Liver (tissue), 9 donors: ENCODE results near the gene XRCC1. TPM values are rescaled to one million over a fixed set of nuclear protein-coding genes. Genes with fewer than 3 reads are reported as not detected.

Experiments
- DNase-seq: peaks from one replicate; pipeline ENCODE4 v3.0.0-alpha.2; 2017; ENCODE audit warnings: low spot score
- H3K27ac ChIP-seq, 2 donors: one replicate each; pipeline ENCODE4 v1.7.0; 2013; ENCODE audit warnings: inconsistent platforms in 2 of 2, low read length in 2 of 2, control low read depth in 1 of 2, low read depth in 1 of 2, mild to moderate bottlenecking in 1 of 2
- H3K27me3 ChIP-seq, 4 donors: one replicate each; pipeline versions ENCODE4 v1.6.1 to v1.7.0; 2013; ENCODE audit warnings: low read length in 3 of 4, inconsistent platforms in 1 of 4, mild to moderate bottlenecking in 1 of 4, moderate library complexity in 1 of 4; ENCODE audit not compliant: control insufficient read depth in 4 of 4, insufficient read depth in 4 of 4
- H3K36me3 ChIP-seq, 4 donors: one replicate each; pipeline versions ENCODE4 v1.6.1 to v1.7.0; 2013; ENCODE audit warnings: low read length in 3 of 4, mild to moderate bottlenecking in 3 of 4, low read depth in 1 of 4, moderate library complexity in 1 of 4; ENCODE audit not compliant: control insufficient read depth in 4 of 4, insufficient read depth in 3 of 4
- H3K4me1 ChIP-seq, 4 donors: one replicate each; pipeline versions ENCODE4 v1.6.1 to v1.7.0; 2013; ENCODE audit warnings: low read length in 3 of 4, mild to moderate bottlenecking in 3 of 4, moderate library complexity in 1 of 4; ENCODE audit not compliant: control insufficient read depth in 4 of 4, insufficient read depth in 4 of 4
- H3K4me3 ChIP-seq, 3 donors: one replicate each; pipeline versions ENCODE4 v1.6.1 to v1.7.0; 2013; ENCODE audit warnings: low read length in 3 of 3, control low read depth in 1 of 3, low read depth in 1 of 3, mild to moderate bottlenecking in 1 of 3
- H3K9ac ChIP-seq, 2 donors: one replicate each; pipeline ENCODE4 v1.7.0; 2013; ENCODE audit warnings: low read length in 2 of 2, mild to moderate bottlenecking in 2 of 2, moderate library complexity in 2 of 2, control low read depth in 1 of 2, low read depth in 1 of 2
- H3K9me3 ChIP-seq, 4 donors: one replicate each; pipeline versions ENCODE4 v1.6.1 to v1.7.0; 2013; ENCODE audit warnings: low read length in 3 of 4; ENCODE audit not compliant: control insufficient read depth in 4 of 4
- ATF3 ChIP-seq: IDR thresholded peaks from 2 replicates; pipeline ENCODE4 v1.6.1; 2016; ENCODE audit warnings: antibody characterized with exemption
- CTCF ChIP-seq: fragments of 150-350 bp; IDR thresholded peaks from 2 replicates; pipeline ENCODE4 v1.5.1; 2017; ENCODE audit warnings: improper control_type of control experiment, low read depth, low read length; ENCODE audit not compliant: missing input control
- EGR1 ChIP-seq, 2 donors: IDR thresholded peaks; 2 replicates each; pipeline ENCODE4 v1.6.1; 2016 to 2018; ENCODE audit warnings: antibody characterized with exemption in 2 of 2, low read depth in 2 of 2
- FOXA1 ChIP-seq: IDR thresholded peaks from 2 replicates; pipeline ENCODE4 v1.6.1; 2016; ENCODE audit warnings: antibody characterized with exemption
- FOXA2 ChIP-seq: IDR thresholded peaks from 2 replicates; pipeline ENCODE4 v1.6.1; 2016; ENCODE audit warnings: antibody characterized with exemption
- GABPA ChIP-seq, 2 donors: IDR thresholded peaks in 1 of 2; conservative IDR thresholded peaks in 1 of 2; 2 replicates each; pipeline ENCODE4 v1.6.1; 2016; ENCODE audit warnings: antibody characterized with exemption in 2 of 2, mild to moderate bottlenecking in 1 of 2, moderate library complexity in 1 of 2
- HNF4A ChIP-seq, 2 donors: conservative IDR thresholded peaks; 2 replicates each; pipeline ENCODE4 v1.6.1; 2016; ENCODE audit warnings: antibody characterized with exemption in 2 of 2, mild to moderate bottlenecking in 2 of 2
- HNF4G ChIP-seq: IDR thresholded peaks from 2 replicates; pipeline ENCODE4 v1.6.1; 2016; ENCODE audit warnings: antibody characterized with exemption
- JUND ChIP-seq, 2 donors: IDR thresholded peaks; 2 replicates each; pipeline ENCODE4 v1.6.1; 2016; ENCODE audit warnings: antibody characterized with exemption in 2 of 2
- MAX ChIP-seq: IDR thresholded peaks from 2 replicates; pipeline ENCODE4 v1.6.1; 2016; ENCODE audit warnings: antibody characterized with exemption
- RAD21 ChIP-seq, 2 donors: IDR thresholded peaks; 2 replicates each; pipeline ENCODE4 v1.6.1; 2016; ENCODE audit warnings: antibody characterized with exemption in 2 of 2, mild to moderate bottlenecking in 2 of 2
- RXRA ChIP-seq, 2 donors: IDR thresholded peaks; 2 replicates each; pipeline ENCODE4 v1.6.1; 2017 to 2018; ENCODE audit warnings: antibody characterized with exemption in 2 of 2, mild to moderate bottlenecking in 1 of 2
- SP1 ChIP-seq: IDR thresholded peaks from 2 replicates; pipeline ENCODE4 v1.6.1; 2018; ENCODE audit warnings: antibody characterized with exemption, mild to moderate bottlenecking
- TAF1 ChIP-seq: conservative IDR thresholded peaks from 2 replicates; pipeline ENCODE4 v1.6.1; 2016; ENCODE audit warnings: antibody characterized with exemption, mild to moderate bottlenecking
- YY1 ChIP-seq: IDR thresholded peaks from 2 replicates; pipeline ENCODE4 v1.6.1; 2016; ENCODE audit warnings: antibody characterized with exemption, mild to moderate bottlenecking
- ZBTB33 ChIP-seq: IDR thresholded peaks from 2 replicates; pipeline ENCODE4 v1.6.1; 2016; ENCODE audit warnings: antibody characterized with exemption
- WGBS: extraction: QIAGEN DNeasy Blood & Tissue Kit; methylation state at CpG from one replicate; pipeline ENCODE4 v1.1.7; 2013; 5-methylcytosine and 5-hydroxymethylcytosine counted together
- polyA plus RNA-seq, 2 donors: library from polyadenylated mRNA; stranded (reverse) in 1 of 2; unstranded in 1 of 2; fragments of 200-250 nt in 1 of 2; fragments of >200 nt in 1 of 2; fragmentation: Nextera tagmentation in 1 of 2; extraction: Ambion mirVana in 1 of 2; gene quantifications; one replicate each; pipeline versions ENCODE4 v1.2.1 to v1.2.3, GENCODE V29; 2013 to 2015
- total RNA-seq, 2 donors: library from RNA; depleted of rRNA; stranded (reverse); fragments of >200 nt; gene quantifications; one replicate each; pipeline ENCODE4 v1.2.3, GENCODE V29; 2014
- TF ChIP-seq, protein P1 (sequence below): IDR thresholded peaks from 2 replicates; pipeline ENCODE4 v1.6.1; 2016; ENCODE audit warnings: antibody characterized with exemption, mild to moderate bottlenecking
- donor health status: healthy.
- donor health status: healthy.
- donor health status: healthy.
- donor health status: healthy.
- donor health status: healthy.

XRCC1 gene
- total and polyA plus RNA-seq, 4 donors: 3.6 to 9.8 (median 4.9) TPM

DNA sequence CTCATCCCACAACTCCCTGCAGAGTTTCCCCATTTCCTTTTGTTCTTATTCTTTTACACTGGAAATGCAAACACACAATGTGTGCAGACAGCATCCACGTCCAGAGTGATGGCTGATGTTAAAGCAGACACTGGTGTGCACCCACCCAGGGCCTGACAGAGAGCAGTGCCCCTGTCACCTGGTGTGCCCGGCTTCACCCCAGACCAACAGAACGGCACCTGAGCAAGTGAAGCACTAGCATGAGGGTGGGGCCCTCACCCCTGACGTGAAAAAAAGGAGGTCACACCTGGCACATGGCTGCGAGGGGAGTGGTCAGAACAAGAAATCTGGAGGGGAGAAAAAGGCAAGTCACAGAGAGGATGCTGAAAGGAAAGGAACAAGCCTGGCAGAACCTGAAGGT is 30.1 kb downstream of the XRCC1 start:
- Histone ChIP-seq H3K9me3 (no peaks in the 10 kb centered on the region), H3K27me3 (no peaks in the 10 kb centered on the region), H3K4me1 (peaks cover 4 to 13% (median 7%) of the 10 kb centered on the region in 4 donors), H3K36me3 (peaks cover 0 to 16% (median 6%) of the 10 kb centered on the region in 4 donors), H3K27ac (no peak overlapping the region), H3K4me3 (no peak overlapping the region), H3K9ac (no peak overlapping the region)
- 93% methylated on average over 5 of the region's 5 CpGs for WGBS
- TF ChIP-seq RXRA (IDR thresholded peaks at IDR 0.05): no peak
- TF ChIP-seq FOXA1: no peak
- TF ChIP-seq JUND (IDR thresholded peaks at IDR 0.05): no peak
- no peak for TF ChIP-seq RAD21 (IDR thresholded peaks at IDR 0.05)
- TF ChIP-seq, protein P1, sequence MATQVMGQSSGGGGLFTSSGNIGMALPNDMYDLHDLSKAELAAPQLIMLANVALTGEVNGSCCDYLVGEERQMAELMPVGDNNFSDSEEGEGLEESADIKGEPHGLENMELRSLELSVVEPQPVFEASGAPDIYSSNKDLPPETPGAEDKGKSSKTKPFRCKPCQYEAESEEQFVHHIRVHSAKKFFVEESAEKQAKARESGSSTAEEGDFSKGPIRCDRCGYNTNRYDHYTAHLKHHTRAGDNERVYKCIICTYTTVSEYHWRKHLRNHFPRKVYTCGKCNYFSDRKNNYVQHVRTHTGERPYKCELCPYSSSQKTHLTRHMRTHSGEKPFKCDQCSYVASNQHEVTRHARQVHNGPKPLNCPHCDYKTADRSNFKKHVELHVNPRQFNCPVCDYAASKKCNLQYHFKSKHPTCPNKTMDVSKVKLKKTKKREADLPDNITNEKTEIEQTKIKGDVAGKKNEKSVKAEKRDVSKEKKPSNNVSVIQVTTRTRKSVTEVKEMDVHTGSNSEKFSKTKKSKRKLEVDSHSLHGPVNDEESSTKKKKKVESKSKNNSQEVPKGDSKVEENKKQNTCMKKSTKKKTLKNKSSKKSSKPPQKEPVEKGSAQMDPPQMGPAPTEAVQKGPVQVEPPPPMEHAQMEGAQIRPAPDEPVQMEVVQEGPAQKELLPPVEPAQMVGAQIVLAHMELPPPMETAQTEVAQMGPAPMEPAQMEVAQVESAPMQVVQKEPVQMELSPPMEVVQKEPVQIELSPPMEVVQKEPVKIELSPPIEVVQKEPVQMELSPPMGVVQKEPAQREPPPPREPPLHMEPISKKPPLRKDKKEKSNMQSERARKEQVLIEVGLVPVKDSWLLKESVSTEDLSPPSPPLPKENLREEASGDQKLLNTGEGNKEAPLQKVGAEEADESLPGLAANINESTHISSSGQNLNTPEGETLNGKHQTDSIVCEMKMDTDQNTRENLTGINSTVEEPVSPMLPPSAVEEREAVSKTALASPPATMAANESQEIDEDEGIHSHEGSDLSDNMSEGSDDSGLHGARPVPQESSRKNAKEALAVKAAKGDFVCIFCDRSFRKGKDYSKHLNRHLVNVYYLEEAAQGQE: no peak
- no peak for TF ChIP-seq CTCF
- TF ChIP-seq ATF3: no peak
- TF ChIP-seq YY1: no peak
- TF ChIP-seq MAX: no peak
- TF ChIP-seq HNF4A (conservative IDR thresholded peaks at IDR 0.05): no peak
- TF ChIP-seq HNF4G: no peak
- no peak for TF ChIP-seq ZBTB33
- no peak for TF ChIP-seq EGR1 (IDR thresholded peaks at IDR 0.05; ENCODE audit: low read depth in 2 of 2)
- DNase-seq: no peak

DNA sequence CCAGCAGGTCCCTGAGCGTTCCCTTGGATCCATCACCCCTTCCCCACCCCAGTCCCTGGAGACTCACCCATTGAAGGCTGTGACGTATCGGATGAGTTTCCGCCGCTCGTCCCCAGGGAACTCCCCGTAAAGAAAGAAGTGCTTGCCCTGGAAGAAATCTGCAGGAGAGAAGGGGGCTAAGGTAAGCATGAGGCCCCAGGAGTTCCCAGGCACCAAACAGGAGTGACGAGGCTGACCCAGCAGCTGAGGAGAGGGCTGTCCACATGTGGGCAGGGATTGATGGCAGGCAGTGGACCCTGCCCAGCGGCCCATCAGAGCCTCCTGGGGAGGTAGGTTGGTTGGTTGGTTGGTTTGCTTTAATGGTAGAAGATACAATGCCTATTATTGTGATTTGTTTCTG is 31.2 kb downstream of the XRCC1 start:
- no peaks in the 10 kb centered on the region for H3K9me3 ChIP-seq
- no peak overlapping the region for H3K9ac ChIP-seq
- DNase-seq: no peak
- H3K36me3 ChIP-seq: peaks cover 2 to 19% (median 10%) of the 10 kb centered on the region in 4 donors
- no peak overlapping the region for H3K4me3 ChIP-seq
- whole genome bisulfite sequencing: 98% methylated on average over 9 of the region's 9 CpGs
- no peak overlapping the region for H3K27ac ChIP-seq
- no peaks in the 10 kb centered on the region for H3K27me3 ChIP-seq
- peaks cover 4 to 13% (median 7%) of the 10 kb centered on the region in 4 donors for H3K4me1 ChIP-seq
- TF ChIP-seq CTCF: no peak
- no peak for TF ChIP-seq YY1
- no peak for TF ChIP-seq JUND (IDR thresholded peaks at IDR 0.05)
- no peak for TF ChIP-seq HNF4G
- TF ChIP-seq TAF1: no peak
- TF ChIP-seq ATF3: no peak
- no peak for TF ChIP-seq FOXA1
- no peak for TF ChIP-seq FOXA2
- no peak for TF ChIP-seq RXRA (IDR thresholded peaks at IDR 0.05)
- no peak for TF ChIP-seq EGR1 (IDR thresholded peaks at IDR 0.05; ENCODE audit: low read depth in 2 of 2)
- TF ChIP-seq MAX: no peak
- TF ChIP-seq SP1: no peak
- TF ChIP-seq GABPA (IDR thresholded peaks at IDR 0.05 in 1 of 2, conservative IDR thresholded peaks at IDR 0.05 in 1 of 2): no peak
- TF ChIP-seq ZBTB33: no peak
- TF ChIP-seq RAD21 (IDR thresholded peaks at IDR 0.05): no peak
- no peak for TF ChIP-seq HNF4A (conservative IDR thresholded peaks at IDR 0.05)
